Sigmoid colon (tissue), 7 donors: Measurements from ENCODE around the gene CAMK1D. TPM values are rescaled to one million over a fixed set of nuclear protein-coding genes. Genes with fewer than 3 reads are reported as not detected.

Experiments used
- DNase-seq: peaks from one replicate; pipeline ENCODE4 v3.0.0-alpha.2; 2019
- H3K27ac ChIP-seq, 4 donors: fragments of 200-600 bp; sonication (generic); one replicate each; pipeline ENCODE4 v1.5.1; 2016 to 2019; ENCODE audit warnings: mild to moderate bottlenecking in 1 of 4
- H3K27me3 ChIP-seq, 3 donors: fragments of 200-600 bp; sonication (generic); one replicate each; pipeline ENCODE4 v1.5.1; 2019; ENCODE audit warnings: mild to moderate bottlenecking in 1 of 3
- H3K36me3 ChIP-seq, 4 donors: fragments of 200-600 bp; sonication (generic); one replicate each; pipeline ENCODE4 v1.5.1; 2016 to 2019
- H3K4me1 ChIP-seq, 4 donors: fragments of 200-600 bp; sonication (generic); one replicate each; pipeline ENCODE4 v1.5.1; 2017 to 2019
- H3K4me3 ChIP-seq, 4 donors: fragments of 200-600 bp; sonication (generic); one replicate each; pipeline ENCODE4 v1.5.1; 2017 to 2019; ENCODE audit warnings: mild to moderate bottlenecking in 2 of 4, moderate library complexity in 1 of 4
- H3K9me3 ChIP-seq, 4 donors: fragments of 200-600 bp in 3 of 4; sonication (generic) in 3 of 4; one replicate each; pipeline versions ENCODE4 v1.5.1 to v1.6.1; 2013 to 2019
- EP300 ChIP-seq, 4 donors: sonication (generic); formaldehyde crosslinking; IDR thresholded peaks; one replicate each; pipeline ENCODE4 v1.6.1; 2017; ENCODE audit warnings: antibody characterized with exemption in 4 of 4
- POLR2A ChIP-seq, 2 donors: fragments of 450-650 bp; IDR thresholded peaks; one replicate each; pipeline ENCODE4 v1.6.1; 2016; ENCODE audit warnings: antibody characterized with exemption in 2 of 2, mild to moderate bottlenecking in 2 of 2, moderate library complexity in 2 of 2
- POLR2AphosphoS5 ChIP-seq, 4 donors: sonication (generic); formaldehyde crosslinking; IDR thresholded peaks; one replicate each; pipeline ENCODE4 v1.6.1; 2017; ENCODE audit warnings: antibody characterized with exemption in 4 of 4
- WGBS, 2 donors: extraction: QIAGEN DNeasy Blood & Tissue Kit; methylation state at CpG; one replicate each; pipeline ENCODE4 v1.1.7; 2013; 5-methylcytosine and 5-hydroxymethylcytosine counted together
- intact Hi-C: fragments of 100-400 bp; cut with DNase I; formaldehyde crosslinking; loops from one replicate; pipeline ENCODE4 v1.15.1; 2023
- polyA plus RNA-seq, 3 donors: library from polyadenylated mRNA; stranded (reverse); fragments of 200-250 nt; gene quantifications; one replicate each; pipeline ENCODE4 v1.2.3, GENCODE V29; 2013
- total RNA-seq, 4 donors: library from RNA; depleted of rRNA; stranded (reverse); fragments of >200 nt; gene quantifications; one replicate each; pipeline ENCODE4 v1.1.0, GENCODE V29; 2016
- TF ChIP-seq, protein P1 (sequence below), 4 experiments: fragments of 450-650 bp in 3 of 4; fragments of 200-600 bp in 1 of 4; IDR thresholded peaks; one replicate each; pipeline ENCODE4 v1.5.1; 2016 to 2019; ENCODE audit warnings: antibody characterized with exemption in 4 of 4, mild to moderate bottlenecking in 3 of 4, moderate library complexity in 2 of 4
- donor health status: healthy with polysubstance abuse.
- donor health status: Bipolar disorder and iron deficiency.
- donor health status: healthy.

Gene CAMK1D
- total and polyA plus RNA-seq, 7 donors = 7.2 to 11.5 (median 8.6) TPM

DNA sequence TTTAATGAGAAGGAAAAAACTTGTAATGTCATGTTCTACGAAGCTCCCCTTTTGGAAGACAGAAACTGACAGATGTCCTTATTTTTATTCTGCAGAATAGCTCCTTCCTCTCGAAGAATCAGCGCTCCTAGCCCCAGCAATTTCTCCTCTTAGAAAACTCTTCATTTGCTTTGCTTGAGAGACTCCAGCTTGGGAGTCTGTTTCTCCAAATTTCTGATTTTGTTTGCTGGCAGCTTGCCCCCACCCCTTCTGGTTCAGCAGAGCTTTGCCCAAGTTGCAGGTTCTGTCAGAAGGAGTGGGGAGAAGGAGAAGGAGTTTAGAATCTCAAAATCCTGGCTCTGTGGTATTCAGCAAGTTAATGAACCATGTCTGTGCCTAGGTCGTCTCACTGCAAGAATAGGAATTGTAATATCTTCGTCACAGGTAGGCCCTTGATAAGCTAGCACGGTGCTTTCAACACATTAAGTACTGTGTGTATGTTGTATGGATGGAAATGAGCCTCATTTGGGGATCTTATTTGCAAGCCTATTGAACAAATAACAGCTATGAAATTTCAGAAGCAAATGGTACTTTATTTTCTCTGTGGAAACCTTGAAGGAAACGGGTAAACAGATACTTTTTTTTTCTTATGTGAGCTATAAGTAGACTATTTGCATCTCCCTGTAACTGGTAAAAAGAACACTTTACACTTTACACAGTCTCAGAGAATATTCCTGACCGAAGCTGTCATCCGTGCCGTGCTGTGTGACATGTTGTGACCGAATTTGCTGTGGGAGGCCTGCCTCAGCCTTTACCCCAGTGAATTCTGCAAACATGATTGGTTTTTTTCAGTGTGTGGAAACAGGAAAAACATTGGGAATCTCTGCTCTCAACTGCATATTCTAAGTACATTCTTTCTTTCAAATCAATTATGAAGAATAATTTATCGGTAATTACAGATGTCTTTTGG lies 290.9 kb downstream of the CAMK1D start:
- DNase-seq = no peak
- WGBS, 2 donors = 92% methylated on average over 12 of the region's 12 CpGs
- no peaks in the 10 kb centered on the region for H3K36me3 ChIP-seq
- intact Hi-C loops = no loop called here
- H3K4me3 ChIP-seq = no peak overlapping the region
- no peak overlapping the region for H3K27ac ChIP-seq
- TF ChIP-seq EP300 (IDR thresholded peaks at IDR 0.05) (no peak), POLR2AphosphoS5 (IDR thresholded peaks at IDR 0.05) (no peak), POLR2A (IDR thresholded peaks at IDR 0.05) (no peak)
- H3K4me1 ChIP-seq = no peaks in the 10 kb centered on the region
- no peaks in the 10 kb centered on the region for H3K9me3 ChIP-seq
- no peaks in the 10 kb centered on the region for H3K27me3 ChIP-seq

DNA sequence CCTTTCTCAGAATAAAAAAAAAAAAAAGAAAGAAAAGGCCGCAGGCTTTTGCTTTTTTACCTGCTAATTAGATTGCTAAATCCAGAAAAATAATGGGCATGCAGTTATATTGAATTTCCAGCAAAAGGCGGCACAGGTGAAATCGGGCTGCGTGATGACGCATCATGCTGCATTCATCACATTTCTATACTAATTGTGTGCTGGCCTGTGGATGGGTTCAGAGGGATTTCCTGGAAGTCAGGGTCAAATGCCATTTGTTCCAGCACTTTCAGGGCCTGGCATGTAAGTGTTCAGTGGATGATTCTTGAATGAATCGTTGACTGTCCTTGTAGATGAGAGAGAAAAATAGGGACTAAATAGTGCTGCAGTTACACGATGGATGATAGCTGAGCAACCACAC lies 292.7 kb downstream of the CAMK1D start:
- DNase-seq = no peak
- Histone ChIP-seq H3K4me1 (no peaks in the 10 kb centered on the region), H3K27me3 (no peaks in the 10 kb centered on the region), H3K9me3 (no peaks in the 10 kb centered on the region), H3K27ac (no peak overlapping the region), H3K36me3 (no peaks in the 10 kb centered on the region), H3K4me3 (no peak overlapping the region)
- WGBS, 2 donors = 95 to 97% methylated on average over 7 of the region's 7 CpGs
- TF ChIP-seq POLR2A (IDR thresholded peaks at IDR 0.05) (no peak), POLR2AphosphoS5 (IDR thresholded peaks at IDR 0.05) (no peak), EP300 (IDR thresholded peaks at IDR 0.05) (no peak)
- TF ChIP-seq, protein P1, sequence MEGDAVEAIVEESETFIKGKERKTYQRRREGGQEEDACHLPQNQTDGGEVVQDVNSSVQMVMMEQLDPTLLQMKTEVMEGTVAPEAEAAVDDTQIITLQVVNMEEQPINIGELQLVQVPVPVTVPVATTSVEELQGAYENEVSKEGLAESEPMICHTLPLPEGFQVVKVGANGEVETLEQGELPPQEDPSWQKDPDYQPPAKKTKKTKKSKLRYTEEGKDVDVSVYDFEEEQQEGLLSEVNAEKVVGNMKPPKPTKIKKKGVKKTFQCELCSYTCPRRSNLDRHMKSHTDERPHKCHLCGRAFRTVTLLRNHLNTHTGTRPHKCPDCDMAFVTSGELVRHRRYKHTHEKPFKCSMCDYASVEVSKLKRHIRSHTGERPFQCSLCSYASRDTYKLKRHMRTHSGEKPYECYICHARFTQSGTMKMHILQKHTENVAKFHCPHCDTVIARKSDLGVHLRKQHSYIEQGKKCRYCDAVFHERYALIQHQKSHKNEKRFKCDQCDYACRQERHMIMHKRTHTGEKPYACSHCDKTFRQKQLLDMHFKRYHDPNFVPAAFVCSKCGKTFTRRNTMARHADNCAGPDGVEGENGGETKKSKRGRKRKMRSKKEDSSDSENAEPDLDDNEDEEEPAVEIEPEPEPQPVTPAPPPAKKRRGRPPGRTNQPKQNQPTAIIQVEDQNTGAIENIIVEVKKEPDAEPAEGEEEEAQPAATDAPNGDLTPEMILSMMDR (IDR thresholded peaks at IDR 0.05) = no peak
- intact Hi-C loops = no loop called here

DNA sequence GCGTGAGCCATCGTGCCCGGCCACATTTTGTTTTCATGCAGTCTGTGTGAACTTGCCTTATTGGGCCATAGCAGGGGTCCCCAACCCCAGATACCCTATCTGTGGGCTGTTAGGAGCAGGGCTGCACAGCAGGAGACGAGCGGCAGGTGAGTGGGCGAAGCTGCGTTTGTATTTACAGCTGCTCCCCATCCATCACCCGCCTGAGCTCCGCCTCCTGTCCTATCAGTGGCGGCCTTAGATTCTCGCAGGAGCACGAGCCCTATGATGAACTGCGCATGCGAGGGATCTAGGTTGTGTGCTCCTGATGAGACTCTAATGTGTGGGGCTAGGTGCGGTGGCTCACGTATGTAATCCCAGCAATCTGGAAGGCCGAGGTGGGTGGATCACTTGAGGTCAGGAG lies 293.9 kb downstream of the CAMK1D start:
- Histone ChIP-seq H3K4me3 (no peak overlapping the region), H3K27me3 (no peaks in the 10 kb centered on the region), H3K27ac (no peak overlapping the region), H3K9me3 (no peaks in the 10 kb centered on the region), H3K4me1 (no peaks in the 10 kb centered on the region), H3K36me3 (no peaks in the 10 kb centered on the region)
- DNase-seq = no peak
- TF ChIP-seq POLR2A (IDR thresholded peaks at IDR 0.05) = no peak
- 95% methylated on average over 17 of the region's 17 CpGs for WGBS, 2 donors
- intact Hi-C loops = no loop called here

DNA sequence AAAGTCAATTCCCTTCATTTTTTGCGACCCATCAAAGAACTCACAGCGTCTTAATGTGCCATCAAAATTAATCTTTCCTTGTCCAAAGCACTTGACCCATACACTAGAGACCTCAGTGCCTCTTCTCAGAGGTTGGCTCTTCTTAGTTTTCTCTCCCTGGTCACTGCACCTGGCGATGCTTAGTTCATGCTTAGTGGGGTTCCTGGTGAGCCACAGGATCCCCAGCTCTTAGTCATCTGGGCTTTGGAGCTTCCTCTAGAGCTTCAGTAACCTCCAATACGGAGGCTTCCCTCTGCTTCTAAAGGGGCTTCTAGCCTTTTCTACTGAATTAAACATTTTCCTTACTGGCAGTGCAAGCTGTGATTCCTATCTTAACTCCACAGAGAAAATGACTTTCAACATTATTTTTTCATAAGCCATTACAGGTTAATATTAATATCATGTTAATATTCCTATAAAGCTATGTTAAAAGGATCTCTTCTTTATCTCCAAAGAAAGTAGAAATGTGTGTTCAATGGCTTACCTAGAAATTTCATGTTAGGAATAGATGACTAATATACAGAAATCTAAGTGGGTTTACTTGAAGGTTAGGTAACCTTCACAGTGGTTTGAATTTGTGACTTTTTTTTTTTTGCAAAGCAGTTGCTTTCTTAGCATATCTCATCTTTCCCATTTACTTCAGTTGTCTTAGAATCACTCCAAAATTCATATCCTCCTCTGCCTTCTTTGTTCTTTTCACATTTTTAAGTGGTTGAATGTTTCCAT lies 295.2 kb downstream of the CAMK1D start:
- DNase-seq = no peak
- 83 to 90% methylated on average over 4 of the region's 4 CpGs for WGBS, 2 donors
- H3K36me3 ChIP-seq = no peaks in the 10 kb centered on the region
- intact Hi-C loops = no loop called here
- no peak overlapping the region for H3K27ac ChIP-seq
- no peaks in the 10 kb centered on the region for H3K4me1 ChIP-seq
- no peaks in the 10 kb centered on the region for H3K27me3 ChIP-seq
- H3K9me3 ChIP-seq = no peaks in the 10 kb centered on the region
- TF ChIP-seq POLR2A (IDR thresholded peaks at IDR 0.05) (no peak), EP300 (IDR thresholded peaks at IDR 0.05) (no peak), POLR2AphosphoS5 (IDR thresholded peaks at IDR 0.05) (no peak)
- TF ChIP-seq, protein P1 (IDR thresholded peaks at IDR 0.05) = no peak
- H3K4me3 ChIP-seq = no peak overlapping the region

DNA sequence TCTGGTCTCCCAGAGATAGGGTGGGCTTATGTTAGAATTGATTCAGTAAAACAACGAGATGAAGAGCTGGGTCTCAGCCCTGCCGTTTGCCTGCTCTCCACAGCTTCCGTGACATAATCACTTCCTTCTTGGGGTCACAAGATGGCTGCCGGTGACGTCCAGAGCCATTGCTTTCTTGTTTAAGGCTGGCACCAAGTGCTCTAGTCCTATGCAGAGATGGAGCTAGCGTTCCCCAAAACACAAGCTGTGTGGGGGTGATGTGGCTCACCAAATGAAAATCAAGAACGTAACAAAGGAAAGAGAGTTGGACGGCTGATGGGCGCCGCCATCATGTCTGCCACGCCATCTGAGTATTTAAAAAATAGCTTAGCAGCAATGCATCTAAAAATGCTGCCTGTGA lies 296.1 kb downstream of the CAMK1D start:
- H3K27ac ChIP-seq = no peak overlapping the region
- no peak for TF ChIP-seq POLR2AphosphoS5 (IDR thresholded peaks at IDR 0.05)
- no peak for TF ChIP-seq POLR2A (IDR thresholded peaks at IDR 0.05)
- no peak for TF ChIP-seq EP300 (IDR thresholded peaks at IDR 0.05)
- TF ChIP-seq, protein P1 (IDR thresholded peaks at IDR 0.05) = no peak
- no peaks in the 10 kb centered on the region for H3K27me3 ChIP-seq
- WGBS, 2 donors = 94% methylated on average over 11 of the region's 11 CpGs
- H3K36me3 ChIP-seq = no peaks in the 10 kb centered on the region
- H3K9me3 ChIP-seq = no peaks in the 10 kb centered on the region
- intact Hi-C loops = no loop called here
- H3K4me3 ChIP-seq = no peak overlapping the region
- no peaks in the 10 kb centered on the region for H3K4me1 ChIP-seq
- no peak for DNase-seq
